ENCODE measurements around the gene RPS6KA1.

DNA sequence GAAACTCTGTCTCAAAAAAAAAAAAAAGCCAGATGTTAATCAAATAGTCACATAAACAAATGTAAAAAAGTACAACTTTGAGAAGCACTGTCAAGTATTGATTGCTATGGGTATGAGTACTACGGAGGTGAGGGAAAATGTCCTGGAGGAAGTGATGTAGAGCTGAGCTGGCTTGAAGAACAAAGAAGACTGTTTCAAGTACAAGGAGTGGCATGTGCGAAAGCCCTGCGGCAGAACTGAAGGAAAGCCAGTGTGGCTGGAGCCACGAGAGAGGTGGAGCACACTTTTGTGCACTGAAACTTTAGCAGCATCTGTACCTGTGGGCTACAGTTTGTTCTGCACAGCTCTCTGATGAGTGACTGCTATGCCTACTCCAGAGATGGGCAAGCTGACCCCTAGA is 5.4 kb upstream of the RPS6KA1 start:
- no peak for TF ChIP-seq ZNF274 (IDR thresholded peaks at IDR 0.05; ENCODE audit: low read depth, low read length)
- no peak for TF ChIP-seq YY1 (IDR thresholded peaks at IDR 0.05; ENCODE audit: insufficient read depth, insufficient read length)
- TF ChIP-seq SUZ12 (IDR thresholded peaks at IDR 0.05; ENCODE audit: extremely low read depth, insufficient read depth, insufficient read length) = no peak
